ENCODE data around the gene SEZ6L2.
A peak's percentile ranks its signal among the peaks of the same experiment; 100 is the strongest.
"Not testable (repeated sequence)": the region's sequence is repeated elsewhere in the genome, so short reads cannot be mapped to it uniquely, and the experiment has no call there.

The SEZ6L2 gene

DNA sequence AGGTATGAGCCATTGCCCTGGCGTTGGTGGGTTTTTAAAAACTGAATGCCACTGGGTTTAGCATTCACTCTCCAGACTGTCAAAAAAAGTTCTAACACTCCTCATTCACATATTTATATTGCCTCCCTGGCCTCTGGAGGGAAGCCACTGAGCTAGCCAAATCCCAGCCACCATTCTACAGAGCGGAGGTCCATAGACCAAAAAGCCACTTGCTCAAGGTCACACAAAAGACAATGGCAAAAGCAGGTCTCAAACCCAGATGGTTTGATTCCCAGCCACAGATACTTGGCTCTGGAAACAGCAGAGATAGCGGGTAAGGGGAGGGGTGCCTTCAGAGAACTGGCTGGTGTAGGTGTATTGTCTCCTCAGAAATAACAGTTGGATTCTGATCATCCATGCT lies 18.3 kb downstream of the SEZ6L2 start:
- DNase-seq: no peak

DNA sequence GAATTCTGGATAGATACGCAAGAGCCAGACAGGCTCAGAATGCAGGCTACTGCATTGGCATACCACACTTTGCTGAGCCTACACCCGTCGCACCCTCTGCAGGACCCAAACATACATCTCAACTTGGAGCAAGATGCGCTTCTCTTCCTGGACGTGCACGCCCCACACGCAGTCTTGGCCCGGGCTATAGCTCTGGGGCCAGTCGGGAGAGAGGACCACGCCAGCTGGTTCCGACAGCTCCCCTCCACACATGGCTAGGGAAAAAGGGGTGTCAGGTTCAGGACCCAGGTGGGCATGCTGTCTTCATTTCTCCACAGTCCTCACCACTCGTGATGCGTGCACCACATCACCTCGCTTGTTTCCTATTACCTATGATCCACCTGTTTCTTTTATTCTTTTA lies 21.2 kb downstream of the SEZ6L2 start:
- no peak for DNase-seq

DNA sequence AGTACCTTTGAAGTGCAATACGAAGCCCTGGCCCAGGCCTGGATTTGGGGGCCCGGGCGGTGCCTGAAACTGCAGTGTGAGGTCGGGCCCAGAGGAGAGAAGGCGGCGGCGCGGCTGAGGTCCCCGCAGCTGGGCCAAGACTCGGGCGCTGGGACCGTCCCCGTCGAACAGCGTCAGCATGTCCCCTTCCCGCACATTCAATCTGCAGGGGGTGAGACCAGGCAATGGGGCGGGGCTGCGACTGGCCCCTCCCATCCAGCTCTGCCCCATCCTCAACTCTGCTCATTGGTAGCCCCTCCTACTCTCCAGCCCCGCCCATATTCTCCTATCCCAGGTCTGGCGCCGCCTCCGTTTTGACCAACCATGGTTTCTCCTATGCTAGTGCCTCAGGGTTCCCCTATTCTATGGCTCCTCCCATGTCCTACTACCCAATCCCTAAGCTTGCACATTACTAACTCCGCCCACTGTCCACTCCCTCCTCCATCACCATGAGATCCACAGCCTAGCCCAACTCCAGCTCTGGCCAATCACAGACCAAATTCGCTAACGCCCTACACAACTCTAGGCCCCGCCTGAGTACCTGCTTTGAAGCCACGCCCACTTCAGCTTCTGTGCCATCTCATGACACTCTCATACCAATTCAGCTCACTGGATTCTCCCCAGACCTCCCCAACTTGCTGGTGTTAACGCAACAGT lies 21.9 kb downstream of the SEZ6L2 start:
- no peak for DNase-seq

DNA sequence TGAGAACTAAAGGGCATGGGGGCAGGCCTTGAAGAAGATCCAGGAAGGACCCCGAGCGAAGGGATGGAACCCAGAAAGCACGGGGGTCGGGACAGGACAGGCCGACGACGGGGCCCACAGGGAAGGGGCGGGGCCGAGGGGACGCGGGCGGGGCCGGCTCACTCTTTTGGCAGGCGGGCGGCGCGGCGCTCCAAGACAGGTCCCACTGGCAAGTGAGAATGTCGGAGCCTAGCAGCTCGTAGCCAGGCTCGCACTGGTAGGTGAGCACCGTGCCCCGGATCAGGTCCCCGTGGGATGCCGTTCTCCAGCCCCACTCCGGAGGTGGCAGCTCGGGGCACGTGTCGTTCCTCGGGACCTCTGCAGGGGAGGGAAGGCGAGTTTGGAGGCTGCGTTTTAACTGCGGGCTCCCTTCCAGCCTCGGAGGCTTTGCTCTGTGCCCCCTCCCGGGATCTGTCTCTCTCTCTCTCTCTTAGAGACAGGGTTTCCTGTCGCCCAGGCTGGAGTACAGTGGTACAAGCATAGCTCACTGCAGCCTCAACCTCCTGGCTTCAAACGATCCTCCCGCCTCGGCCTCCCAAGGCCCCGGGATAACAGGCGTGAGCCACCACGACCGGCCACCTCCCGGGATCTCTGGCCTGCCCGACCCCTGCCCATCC lies 22.6 kb downstream of the SEZ6L2 start:
- no peak for DNase-seq

DNA sequence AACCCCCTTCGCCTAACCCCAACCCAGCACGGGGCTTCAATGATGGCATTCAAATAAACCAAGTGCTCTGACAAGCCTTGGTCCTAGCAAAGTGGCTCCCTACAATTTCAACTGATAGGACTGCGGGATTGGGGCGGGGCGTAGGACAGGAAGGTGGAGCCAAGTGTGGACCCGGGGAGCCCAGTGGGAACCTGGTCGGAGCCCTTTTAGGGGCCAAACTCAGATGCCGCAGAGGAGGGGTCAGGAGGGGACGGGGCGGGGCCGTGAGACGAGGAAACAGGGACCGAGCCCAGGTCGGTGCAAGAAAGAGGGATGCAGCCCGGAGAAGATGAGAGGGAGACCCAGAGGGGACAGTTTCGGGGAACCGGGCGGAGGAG lies 23.1 kb downstream of the SEZ6L2 start:
- DNase-seq: no peak

DNA sequence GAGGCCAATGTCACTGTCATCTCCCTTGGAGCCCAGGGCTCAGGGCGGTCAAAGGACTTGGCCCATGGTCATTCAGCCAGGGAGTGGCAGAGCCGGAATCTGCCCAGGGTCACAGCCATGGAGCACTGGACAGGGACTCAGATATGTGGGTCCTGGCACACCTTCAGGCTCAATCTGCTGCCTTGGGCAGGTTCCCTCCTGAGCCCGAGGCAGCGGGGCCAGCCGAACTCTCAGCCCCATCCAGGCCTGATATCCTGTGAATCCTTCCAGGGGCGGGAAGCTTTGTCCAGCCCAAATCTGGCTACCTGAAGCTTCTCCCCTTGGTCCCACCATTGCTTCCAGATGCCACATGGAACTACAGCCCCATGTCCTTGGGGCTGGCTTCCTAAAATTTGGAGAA lies 24.1 kb downstream of the SEZ6L2 start:
- DNase-seq: no peak

DNA sequence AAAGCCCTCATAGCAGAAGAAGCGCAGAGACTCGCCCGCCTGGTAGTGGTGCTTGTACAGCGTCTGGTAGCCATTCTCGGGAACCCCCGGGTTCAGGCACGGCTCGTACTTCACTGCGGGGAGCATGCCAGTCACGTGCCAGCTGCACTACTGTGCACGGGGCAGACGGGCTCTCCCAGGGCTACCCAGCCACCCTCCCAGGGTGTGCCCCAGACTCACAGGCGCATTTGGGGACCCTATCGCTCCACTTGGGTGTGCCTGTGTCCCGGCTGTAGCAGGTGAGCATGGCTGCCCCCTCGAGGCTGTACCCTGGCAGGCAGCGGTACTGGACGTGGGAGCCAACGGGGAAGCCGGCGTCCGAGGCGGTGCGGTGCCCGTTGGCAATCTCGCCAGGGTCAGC lies 26.0 kb downstream of the SEZ6L2 start:
- DNase-seq: no peak

DNA sequence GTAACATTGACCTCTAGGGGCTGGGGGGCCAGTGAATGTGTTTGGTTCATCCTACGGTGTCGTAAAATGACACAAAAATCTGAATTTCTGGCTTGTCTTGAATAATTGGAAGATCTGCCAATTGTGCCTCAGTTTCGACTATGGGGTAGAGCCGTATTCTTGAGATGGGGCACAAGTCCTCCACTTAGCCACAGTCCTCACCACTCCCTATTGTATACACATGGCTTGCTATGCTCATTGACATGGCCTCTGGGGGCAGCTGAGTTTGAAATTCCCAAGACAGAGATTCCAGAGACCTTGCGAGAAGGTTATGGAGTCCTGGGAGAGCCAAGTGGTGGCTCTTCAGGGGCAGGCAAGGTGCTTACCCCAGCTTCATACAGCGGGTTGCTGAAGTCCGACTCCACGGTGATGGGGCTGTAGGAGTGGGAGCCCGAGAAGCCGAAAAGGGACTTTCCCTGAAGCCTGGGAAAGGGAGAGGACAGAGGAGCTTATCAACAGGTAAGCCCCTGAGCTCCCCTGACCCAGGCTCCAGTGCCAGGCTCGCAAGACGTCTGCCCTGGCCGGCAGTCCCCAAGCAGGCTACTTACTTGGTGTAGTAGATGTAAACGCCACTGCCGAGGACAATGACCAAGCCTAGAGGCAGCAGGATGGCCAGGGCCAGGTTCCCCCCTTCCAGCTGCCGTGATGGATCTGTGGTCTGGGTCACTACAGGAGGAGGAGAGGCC lies 27.4 kb downstream of the SEZ6L2 start:
- DNase-seq: no peak

DNA sequence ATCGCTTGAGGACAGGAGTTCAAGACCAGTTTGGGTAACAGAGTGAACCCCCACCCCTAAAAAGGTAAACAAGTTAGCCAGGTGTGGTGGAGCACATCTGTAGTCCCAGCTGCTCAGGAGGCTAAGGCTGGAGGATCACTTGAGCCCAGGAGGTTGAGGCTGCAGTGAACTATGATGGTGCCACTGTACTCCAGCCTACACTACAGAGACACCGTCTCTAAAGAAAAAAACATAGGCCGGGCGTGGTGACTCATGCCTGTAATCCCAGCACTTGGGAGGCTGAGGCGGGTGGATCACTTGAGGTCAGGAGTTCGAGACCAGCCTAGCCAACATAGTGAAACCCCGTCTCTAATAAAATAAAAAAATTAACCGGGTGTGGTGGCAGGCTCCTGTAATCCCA lies 30.3 kb downstream of the SEZ6L2 start:
- not testable (repeated sequence) for DNase-seq

DNA sequence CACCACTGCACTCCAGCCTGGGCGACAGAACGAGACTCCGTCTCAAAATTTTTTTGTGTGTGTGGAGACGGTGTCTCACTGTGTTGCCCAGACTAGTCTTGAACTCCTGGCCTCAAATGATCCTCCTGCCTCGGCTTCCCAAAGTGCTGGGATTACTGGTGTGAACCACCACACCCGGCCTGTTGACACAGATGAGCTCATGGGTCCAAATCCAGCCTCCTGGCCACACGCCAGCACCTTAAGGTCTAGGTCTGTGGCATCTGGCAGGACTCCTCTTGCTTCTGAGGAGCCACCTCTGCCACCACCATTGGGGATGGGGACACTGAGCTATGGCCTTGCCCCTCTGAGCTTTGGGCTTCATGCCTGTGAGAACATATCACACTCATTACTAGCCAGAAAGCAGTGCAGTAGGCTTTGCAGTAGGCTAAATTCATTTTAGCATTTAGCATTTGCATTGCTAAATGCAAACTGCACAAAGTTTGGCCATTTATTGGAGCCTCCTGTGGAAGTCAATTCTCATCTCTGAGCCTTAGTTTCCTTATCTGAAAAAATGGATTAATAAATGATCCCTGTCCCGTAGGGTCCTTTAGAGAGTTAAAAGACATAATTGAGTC lies 30.8 kb downstream of the SEZ6L2 start:
- no peak for DNase-seq

DNA sequence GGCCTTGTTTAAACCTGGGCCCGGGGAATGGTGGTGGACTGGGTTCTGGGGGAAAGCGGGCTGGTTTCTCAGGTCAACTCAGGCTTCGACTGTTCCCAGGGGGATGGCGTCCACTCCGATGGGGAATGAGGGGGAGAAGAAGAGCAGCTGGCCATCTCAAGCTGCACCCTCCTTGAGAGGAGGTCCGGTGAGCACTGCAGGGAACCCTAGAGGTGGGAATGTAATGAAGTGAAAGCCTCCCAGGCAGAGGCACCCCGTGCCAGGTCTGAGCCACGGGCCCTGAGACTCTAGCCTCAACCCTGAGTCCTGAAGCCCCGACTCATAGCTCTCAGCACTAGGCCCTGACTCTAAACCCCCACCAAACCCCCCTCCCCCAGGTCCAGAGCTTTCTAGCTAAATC lies 35.1 kb downstream of the SEZ6L2 start:
- DNase-seq: no peak

DNA sequence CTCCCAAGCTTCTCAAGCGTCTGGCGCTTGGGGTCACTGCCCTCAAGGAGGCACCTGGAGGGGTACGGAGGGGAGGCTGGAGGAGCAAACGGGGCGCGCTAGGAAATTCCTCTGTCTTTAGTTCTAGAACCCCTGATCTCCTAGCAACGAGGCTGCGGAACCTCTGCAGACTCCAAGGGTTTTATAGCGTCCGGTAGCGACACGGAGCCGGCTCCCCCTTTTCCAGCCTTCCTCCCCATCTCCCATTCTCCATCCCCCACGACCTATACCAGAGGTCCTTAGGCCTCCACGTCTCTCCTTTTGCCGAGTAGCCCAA lies 35.7 kb downstream of the SEZ6L2 start:
- DNase-seq: no peak

DNA sequence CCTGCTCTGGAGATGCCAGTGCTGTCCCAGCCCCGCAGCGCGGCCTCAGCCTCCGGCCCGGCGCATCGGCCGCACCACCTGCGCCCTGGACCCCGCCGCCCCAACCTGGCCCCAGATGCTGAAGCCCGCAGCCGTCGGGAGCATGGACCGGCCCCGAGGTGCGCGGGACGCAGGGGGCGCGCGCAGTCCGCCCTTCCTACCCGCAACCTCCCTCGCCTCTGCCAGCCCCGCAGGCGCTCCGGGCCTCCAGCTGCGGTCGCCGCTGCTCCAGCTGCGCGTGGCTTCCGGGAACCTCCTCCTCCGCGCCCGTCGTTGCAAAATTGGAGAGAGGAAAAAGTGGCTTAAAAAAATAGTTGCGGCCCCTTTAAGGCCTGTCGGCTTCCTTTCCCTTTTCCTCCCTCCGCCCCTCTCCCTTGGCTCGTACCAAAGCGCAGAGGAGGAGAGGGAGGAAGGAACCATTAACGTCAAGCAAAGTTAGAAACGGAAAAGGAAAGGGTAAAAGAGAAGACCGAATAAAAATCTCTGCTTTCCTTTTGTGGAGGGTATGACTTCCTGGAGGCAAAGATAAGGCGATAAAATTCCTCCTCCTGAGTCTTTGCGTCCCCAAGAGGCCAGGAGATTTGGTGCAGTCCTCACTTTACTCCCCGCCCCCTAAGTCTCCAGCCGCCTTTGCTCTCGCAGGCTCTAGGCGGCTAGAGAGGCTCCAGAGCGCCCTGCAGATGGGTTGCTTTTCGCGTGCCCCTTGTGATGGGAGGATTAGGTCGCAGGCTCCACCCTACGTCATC lies 36.3 kb downstream of the SEZ6L2 start, which contains the start of gene CDIPT:
CDIPT (minus strand) TSS at position 343 of the 785 bp plus-strand sequence. CDS start 369 bp downstream, outside the sequence.
- DNase-seq: peak; percentile 89

DNA sequence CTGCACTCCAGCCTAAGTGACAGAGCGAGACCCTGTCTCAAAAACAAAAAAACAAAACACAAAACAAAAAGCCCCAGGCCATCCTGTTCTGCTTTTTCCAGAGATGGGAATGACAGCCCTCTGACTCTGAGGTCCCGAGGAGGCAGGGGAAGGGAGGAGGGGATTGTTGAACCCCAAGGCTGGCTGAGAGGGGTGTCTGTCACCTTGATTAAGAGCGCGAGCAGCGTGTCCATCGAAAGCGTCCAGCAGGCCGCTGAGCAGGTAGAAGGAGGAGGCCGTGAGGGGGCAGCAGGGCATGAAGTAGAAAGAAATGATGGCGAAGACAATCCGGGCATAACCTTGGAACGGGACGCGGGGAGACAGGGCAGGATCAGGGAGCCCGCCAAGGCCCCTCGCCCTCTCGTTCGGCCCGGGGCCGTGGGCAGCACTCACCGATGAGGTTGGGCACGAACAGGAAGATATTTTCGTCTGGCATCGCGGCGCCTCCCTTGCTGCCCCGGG lies 36.9 kb downstream of the SEZ6L2 start:
- no peak for DNase-seq

DNA sequence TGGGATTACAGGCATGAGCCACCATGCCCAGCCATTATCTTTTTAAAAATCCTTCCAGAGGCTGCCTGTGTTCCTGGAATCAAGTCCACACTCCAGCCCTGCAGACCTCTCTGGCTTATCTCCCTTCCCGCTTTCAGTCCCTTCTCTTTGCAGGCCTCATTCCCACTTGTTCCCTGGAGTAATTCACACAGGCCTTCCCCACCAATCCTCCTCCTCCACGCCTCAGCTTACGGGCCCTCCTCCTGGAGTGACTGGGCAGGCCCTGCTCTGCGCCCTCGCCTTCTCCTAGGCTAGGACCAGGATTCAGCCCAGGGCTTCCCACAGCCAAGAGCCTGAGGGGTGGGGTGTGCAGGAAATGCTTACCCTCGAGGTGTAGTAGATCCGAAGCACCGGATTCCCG lies 39.1 kb downstream of the SEZ6L2 start:
- DNase-seq: no peak

DNA sequence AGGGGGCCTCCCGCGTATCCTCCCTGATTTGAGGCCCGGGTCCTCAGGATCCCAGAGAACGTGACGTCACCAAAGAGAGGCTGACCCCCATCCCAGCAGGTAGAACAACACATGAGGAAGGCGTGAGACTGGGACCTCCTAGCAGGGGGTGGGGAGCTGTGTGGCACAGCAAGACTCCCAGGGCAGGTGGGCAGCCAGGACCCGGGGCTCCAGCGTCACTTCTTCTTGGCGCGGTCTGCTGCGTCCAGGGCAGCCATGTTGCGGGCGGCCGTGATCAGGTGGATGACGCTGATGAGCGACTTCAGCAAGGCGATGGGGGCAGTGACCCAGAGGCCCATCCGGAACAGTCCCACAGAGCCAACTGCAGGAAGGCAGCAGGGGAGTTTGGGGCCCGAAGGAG lies 40.4 kb downstream of the SEZ6L2 start:
- DNase-seq: no peak

DNA sequence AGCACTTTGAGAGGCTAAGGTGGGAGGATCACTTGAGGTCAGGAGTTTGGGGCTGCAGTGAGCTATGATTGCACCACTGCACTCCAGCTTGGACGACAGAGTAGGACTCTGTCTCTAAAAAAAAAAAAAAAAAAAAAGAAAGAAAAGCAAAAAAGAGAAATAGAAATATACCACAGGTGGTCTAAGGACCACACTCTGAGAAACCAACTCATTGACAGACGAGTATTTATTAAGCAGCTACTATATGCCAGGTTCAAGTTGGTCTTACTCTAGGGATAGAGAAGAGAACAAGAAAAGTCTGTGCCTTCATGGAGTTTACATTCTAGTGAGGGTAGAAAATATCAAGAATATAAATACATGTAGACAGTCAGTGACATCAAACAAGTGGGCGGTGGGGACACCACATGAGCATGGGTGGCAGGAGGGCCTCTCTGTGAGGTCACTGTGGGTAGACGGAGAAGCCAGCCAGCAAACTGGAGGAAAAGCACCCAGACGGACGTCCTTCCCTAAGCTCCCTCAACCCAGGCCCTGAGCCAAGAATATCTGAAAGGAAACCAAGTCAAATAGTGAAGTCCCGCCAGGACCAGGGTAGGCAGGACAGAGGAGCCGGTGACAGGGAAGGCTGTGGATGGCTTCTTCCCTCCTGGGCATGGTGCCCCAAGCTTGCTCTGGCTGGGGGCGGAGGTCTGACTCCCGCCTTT lies 41.1 kb downstream of the SEZ6L2 start:
- DNase-seq: no peak

DNA sequence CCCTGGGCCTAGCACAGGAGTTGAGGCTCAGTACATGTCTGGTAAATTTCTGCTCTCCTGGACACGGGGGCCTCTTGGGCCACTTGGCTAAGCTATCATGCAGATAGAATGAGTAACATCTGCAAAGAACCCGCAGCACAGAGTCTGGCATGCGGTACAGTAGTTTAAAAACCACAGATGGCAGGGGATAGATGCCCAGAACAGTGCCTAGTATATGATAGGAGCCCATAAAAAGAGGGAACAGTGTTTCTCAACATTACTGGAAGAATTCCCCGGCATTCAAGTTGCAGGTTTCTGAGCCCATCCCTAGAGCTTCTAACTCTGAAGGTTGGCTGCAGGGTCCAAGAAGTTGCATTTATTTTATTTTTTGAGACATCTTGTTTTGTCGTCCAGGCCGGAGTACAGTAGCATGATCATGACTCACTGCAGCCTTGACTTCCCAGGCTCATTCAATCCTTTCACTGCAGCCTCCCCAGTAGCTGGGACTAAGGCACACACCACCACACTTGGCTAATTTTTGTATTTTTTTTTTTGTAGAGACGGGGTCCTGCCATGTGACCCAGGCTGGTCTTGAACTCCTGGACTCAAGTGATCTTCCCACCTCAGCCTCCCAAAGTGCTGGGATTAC lies 42.1 kb downstream of the SEZ6L2 start:
- no peak for DNase-seq

DNA sequence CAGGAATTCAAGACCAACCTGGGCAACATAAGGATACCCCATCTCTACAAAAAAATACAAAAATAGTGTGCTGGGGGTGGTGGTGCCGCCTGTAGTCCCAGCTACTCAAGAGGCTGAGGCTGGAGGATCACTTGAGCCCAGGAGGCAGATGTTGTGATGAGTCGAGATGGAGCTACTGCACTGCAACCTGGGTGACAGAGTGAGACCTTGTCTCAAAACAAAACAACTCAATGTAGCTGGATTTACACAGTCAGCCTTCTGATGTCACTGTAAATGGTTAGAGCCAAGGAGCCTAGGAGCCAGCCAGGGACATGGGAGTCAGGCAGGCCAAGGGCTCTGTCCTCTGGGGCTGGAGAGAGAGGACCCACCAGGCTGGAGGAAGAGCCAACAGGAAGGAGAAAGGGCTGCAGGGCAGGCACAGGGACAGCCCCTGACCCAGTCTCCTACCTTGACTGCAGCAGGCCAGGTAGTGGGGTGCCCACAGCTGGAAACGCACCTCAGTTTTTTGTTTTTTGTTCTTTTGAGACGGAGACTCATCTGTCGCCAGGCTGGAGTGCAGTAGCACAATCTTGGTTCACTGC lies 44.7 kb downstream of the SEZ6L2 start:
- DNase-seq: no peak

DNA sequence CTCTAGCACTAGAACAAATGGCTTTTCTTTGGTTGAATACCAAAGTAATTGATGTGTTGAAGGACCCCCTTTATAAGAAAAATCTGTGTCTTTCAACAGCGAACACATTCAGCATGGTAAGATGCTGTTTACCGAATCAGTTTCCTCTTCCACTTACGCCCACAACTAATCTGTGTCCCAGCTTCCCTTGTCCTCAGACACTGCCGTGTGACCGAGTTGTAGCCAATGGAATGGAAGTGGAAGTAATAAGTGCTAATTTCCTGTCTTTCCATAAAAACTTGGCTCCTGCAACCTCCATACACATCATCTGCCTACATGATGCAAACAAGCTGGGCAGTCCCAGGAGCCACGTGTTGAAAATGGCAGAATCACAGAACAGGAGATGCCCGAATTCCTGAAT lies 46.7 kb downstream of the SEZ6L2 start:
- DNase-seq: no peak

DNA sequence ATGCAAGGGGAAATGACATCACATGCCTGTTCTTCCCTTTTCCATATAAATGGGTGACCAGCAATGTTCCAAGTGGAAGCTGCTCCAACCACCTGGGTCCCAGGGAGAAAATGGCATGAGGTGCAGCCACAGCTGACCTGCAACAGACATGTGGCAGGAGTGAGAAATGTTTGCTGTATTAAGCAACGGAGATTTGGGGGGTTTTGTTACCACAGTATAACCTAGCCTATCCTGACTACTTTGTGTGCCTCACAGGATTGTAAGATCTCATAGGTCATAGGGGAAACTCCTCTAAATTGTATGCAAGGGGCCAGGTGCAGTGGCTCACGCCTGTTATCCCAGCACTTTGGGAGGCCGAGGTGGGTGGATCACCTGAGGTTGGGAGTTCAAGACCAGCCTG lies 48.4 kb downstream of the SEZ6L2 start:
- no peak for DNase-seq

All from GF-D8 (cell line).